Measurements from ENCODE around the gene RANBP9.
A peak's percentile ranks its signal among the peaks of the same experiment; 100 is the strongest.

RANBP9 gene

GRCh38 chr6:13711733-13712598, at the start of gene RANBP9:
RANBP9 (minus strand) TSS chr6:13711835; CDS start chr6:13711505, 330 bp downstream.
- peak; percentile 95 for DNase-seq

- no peak for DNase-seq
Measured at GRCh38 chr6:13760307-13761304, 49.0 kb upstream of the RANBP9 start.

- DNase-seq, result no peak
Measured at GRCh38 chr6:13759025-13759424, 47.4 kb upstream of the RANBP9 start.

GRCh38 chr6:13754644-13755043, 43.0 kb upstream of the RANBP9 start:
- no peak for DNase-seq

- no peak for DNase-seq
Measured at GRCh38 chr6:13743736-13744127, 32.1 kb upstream of the RANBP9 start.

- no peak for DNase-seq
Measured at GRCh38 chr6:13742961-13743735, 31.5 kb upstream of the RANBP9 start.

GRCh38 chr6:13741365-13741764, 29.7 kb upstream of the RANBP9 start:
- DNase-seq, result no peak

- no peak for DNase-seq
Measured at GRCh38 chr6:13735031-13735430, 23.4 kb upstream of the RANBP9 start.

GRCh38 chr6:13733178-13733887, 21.7 kb upstream of the RANBP9 start:
- DNase-seq, result peak; percentile 27

- no peak for DNase-seq
Measured at GRCh38 chr6:13730704-13731103, 19.1 kb upstream of the RANBP9 start.

- no peak for DNase-seq
Measured at GRCh38 chr6:13729891-13730290, 18.3 kb upstream of the RANBP9 start.

GRCh38 chr6:13725570-13725969, 13.9 kb upstream of the RANBP9 start:
- DNase-seq, result no peak

- DNase-seq, result no peak
Measured at GRCh38 chr6:13725052-13725451, 13.4 kb upstream of the RANBP9 start.

GRCh38 chr6:13724182-13724581, 12.5 kb upstream of the RANBP9 start:
- no peak for DNase-seq

GRCh38 chr6:13722880-13723279, 11.2 kb upstream of the RANBP9 start:
- DNase-seq, result no peak

- DNase-seq, result no peak
Measured at GRCh38 chr6:13718123-13718458, 6.5 kb upstream of the RANBP9 start.

- DNase-seq, result no peak
Measured at GRCh38 chr6:13716955-13717295, 5.3 kb upstream of the RANBP9 start.

GRCh38 chr6:13716225-13716954, 4.8 kb upstream of the RANBP9 start:
- no peak for DNase-seq

GRCh38 chr6:13715444-13715883, 3.8 kb upstream of the RANBP9 start:
- DNase-seq, result no peak

GRCh38 chr6:13712599-13712898, 914 bp upstream of the RANBP9 start:
- no peak for DNase-seq

- peak; percentile 59 for DNase-seq
Measured at GRCh38 chr6:13711324-13711732, 307 bp downstream of the RANBP9 start.

All from NCI-H2171 (cell line).